ENCODE results near the gene TEX2. TPM values are rescaled to one million over a fixed set of nuclear protein-coding genes. Genes with fewer than 3 reads are reported as not detected.
"Not testable (repeated sequence)": the region's sequence is repeated elsewhere in the genome, so short reads cannot be mapped to it uniquely, and the experiment has no call there.

TEX2 gene
- total RNA-seq, 1 donor from 2014 or later: 8.1 TPM

GRCh38 chr17:64182325-64183012 is 80.6 kb downstream of the TEX2 start:
- Mint-ChIP-seq H3K36me3 (ENCODE audit: low read depth) (peaks cover 6% of the 10 kb centered on the region), H3K27me3 (no peaks in the 10 kb centered on the region), H3K4me1 (no peaks in the 10 kb centered on the region), H3K9me3 (no peaks in the 10 kb centered on the region), H3K27ac (no peak overlapping the region), H3K4me3 (no peak overlapping the region)
- POLR2A ChIA-PET: no interaction called here
- intact Hi-C loops (cut with micrococcal nuclease): no loop called here
- TF ChIP-seq CTCF (IDR thresholded peaks at IDR 0.05): no peak
- ATAC-seq (ENCODE audit: low read depth) (no peak), DNase-seq (no peak)
- CTCF ChIA-PET: no interaction called here

GRCh38 chr17:64180089-64181073 is 82.7 kb downstream of the TEX2 start:
- H3K9me3 Mint-ChIP-seq: no peaks in the 10 kb centered on the region
- intact Hi-C loops (cut with micrococcal nuclease): no loop called here
- DNase-seq (no peak), ATAC-seq (ENCODE audit: low read depth) (no peak)
- no peaks in the 10 kb centered on the region for H3K4me1 Mint-ChIP-seq
- peaks cover 8% of the 10 kb centered on the region for H3K36me3 Mint-ChIP-seq (ENCODE audit: low read depth)
- POLR2A ChIA-PET: no interaction called here
- CTCF ChIA-PET: no interaction called here
- no peaks in the 10 kb centered on the region for H3K27me3 Mint-ChIP-seq
- no peak for TF ChIP-seq CTCF (IDR thresholded peaks at IDR 0.05)
- H3K4me3 Mint-ChIP-seq: no peak overlapping the region
- H3K27ac Mint-ChIP-seq: no peak overlapping the region

GRCh38 chr17:64179024-64179423 is 84.0 kb downstream of the TEX2 start:
- DNase-seq; H3K36me3 Mint-ChIP-seq (ENCODE audit: low read depth); CTCF ChIA-PET; H3K27me3 Mint-ChIP-seq; H3K9me3 Mint-ChIP-seq; intact Hi-C loops (cut with micrococcal nuclease); H3K4me1 Mint-ChIP-seq; ATAC-seq (ENCODE audit: low read depth); POLR2A ChIA-PET; H3K27ac Mint-ChIP-seq; H3K4me3 Mint-ChIP-seq: not testable (repeated sequence)

GRCh38 chr17:64178011-64178825 is 84.8 kb downstream of the TEX2 start:
- intact Hi-C loops (cut with micrococcal nuclease): no loop called here
- H3K27ac Mint-ChIP-seq: no peak overlapping the region
- ChIA-PET POLR2A (no interaction called here), CTCF (no interaction called here)
- peaks cover 9% of the 10 kb centered on the region for H3K36me3 Mint-ChIP-seq (ENCODE audit: low read depth)
- ATAC-seq (ENCODE audit: low read depth): no peak
- no peaks in the 10 kb centered on the region for H3K27me3 Mint-ChIP-seq
- no peak for DNase-seq
- no peak for TF ChIP-seq CTCF (IDR thresholded peaks at IDR 0.05)
- no peaks in the 10 kb centered on the region for H3K4me1 Mint-ChIP-seq
- H3K9me3 Mint-ChIP-seq: no peaks in the 10 kb centered on the region
- H3K4me3 Mint-ChIP-seq: no peak overlapping the region

GRCh38 chr17:64177311-64178010 is 85.6 kb downstream of the TEX2 start:
- Mint-ChIP-seq H3K27ac (no peak overlapping the region), H3K4me1 (no peaks in the 10 kb centered on the region), H3K4me3 (no peak overlapping the region), H3K27me3 (no peaks in the 10 kb centered on the region), H3K36me3 (ENCODE audit: low read depth) (peaks cover 9% of the 10 kb centered on the region), H3K9me3 (no peaks in the 10 kb centered on the region)
- CTCF ChIA-PET: no interaction called here
- intact Hi-C loops (cut with micrococcal nuclease): no loop called here
- POLR2A ChIA-PET: interaction anchor here (0.6 kb wide), 1 partner anchor 8 kb away, joined by 6 read pairs; no protein-coding TSS in a partner anchor
- DNase-seq: no peak
- TF ChIP-seq CTCF (IDR thresholded peaks at IDR 0.05): no peak
- ATAC-seq (ENCODE audit: low read depth): no peak

Data from activated B cell treated with CpG ODN at 0.5 μM for 24 hours (primary cell).